Activated CD4-positive, alpha-beta T cell treated with anti-CD3 and anti-CD28 coated beads for 1 hour (primary cell): ENCODE data around the gene ALOX5.
"Not testable (repeated sequence)": the region's sequence is repeated elsewhere in the genome, so short reads cannot be mapped to it uniquely, and the experiment has no call there.

ENCODE experiments used
- DNase-seq: peaks from one replicate; pipeline ENCODE4 v3.0.0-alpha.2; 2020

ALOX5 gene

DNA sequence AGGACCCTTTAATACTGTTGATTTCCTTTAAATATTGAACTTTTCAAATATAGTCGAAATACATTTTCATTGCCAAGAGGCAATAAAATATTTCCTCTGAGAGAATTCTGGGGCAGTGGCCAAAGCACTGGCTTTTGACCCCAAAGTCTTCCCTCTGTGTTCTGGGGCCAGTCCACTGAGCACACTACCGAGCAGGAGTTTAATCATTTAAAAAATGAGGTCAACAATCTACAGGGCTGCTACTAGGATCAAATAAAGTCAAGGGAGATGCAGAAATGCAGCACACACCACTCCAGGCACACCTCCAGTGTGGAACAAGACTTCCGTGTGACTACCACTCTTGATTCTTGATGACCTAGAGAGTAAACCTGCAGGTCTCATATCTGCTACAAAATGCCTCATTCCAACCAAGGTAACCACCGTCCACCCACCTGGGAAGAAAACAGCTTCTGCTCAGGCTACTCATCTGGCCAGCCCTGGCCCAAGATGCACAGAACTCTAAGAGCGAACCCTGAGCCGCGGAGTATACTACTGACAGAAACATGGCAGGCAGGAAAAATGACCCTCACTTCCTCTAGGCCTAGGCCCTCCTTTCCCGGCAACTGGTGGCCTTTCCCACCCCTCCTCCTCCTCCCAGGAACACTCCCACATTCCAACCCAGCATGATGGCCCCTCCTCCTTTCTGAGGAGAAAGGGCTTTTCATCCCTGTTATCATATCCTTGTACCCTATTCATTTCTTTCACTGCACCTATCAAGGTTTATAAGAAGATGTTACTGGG, 97.7 kb downstream of the ALOX5 start:
- no peak for DNase-seq

- no peak for DNase-seq
Observed at GRCh38 chr10:45473126-45473525, 99.1 kb downstream of the ALOX5 start.

DNA sequence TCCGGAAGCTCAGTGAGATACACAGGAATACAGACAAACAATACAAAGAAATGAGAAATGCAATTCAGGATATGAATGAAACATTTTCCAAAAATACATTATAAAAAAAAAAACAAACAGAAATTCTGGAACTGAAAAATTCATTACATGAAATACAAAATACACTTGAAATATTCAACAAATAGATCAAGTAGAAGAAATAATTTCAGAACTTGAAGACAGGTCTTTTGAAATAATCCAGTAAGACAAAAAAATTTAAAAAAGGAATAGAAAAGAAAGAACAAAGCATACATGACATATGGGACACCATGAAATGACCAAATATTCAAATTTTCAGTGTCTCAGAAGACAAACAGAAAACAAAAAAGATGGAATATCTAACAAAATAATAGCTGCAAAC, 102.5 kb downstream of the ALOX5 start:
- no peak for DNase-seq

GRCh38 chr10:45480294-45480693, 106.3 kb downstream of the ALOX5 start:
- DNase-seq, result no peak

- DNase-seq, result not testable (repeated sequence)
Observed at GRCh38 chr10:45481100-45481499, 107.1 kb downstream of the ALOX5 start.

- DNase-seq, result no peak
Observed at GRCh38 chr10:45483002-45483401, 109.0 kb downstream of the ALOX5 start.

DNA sequence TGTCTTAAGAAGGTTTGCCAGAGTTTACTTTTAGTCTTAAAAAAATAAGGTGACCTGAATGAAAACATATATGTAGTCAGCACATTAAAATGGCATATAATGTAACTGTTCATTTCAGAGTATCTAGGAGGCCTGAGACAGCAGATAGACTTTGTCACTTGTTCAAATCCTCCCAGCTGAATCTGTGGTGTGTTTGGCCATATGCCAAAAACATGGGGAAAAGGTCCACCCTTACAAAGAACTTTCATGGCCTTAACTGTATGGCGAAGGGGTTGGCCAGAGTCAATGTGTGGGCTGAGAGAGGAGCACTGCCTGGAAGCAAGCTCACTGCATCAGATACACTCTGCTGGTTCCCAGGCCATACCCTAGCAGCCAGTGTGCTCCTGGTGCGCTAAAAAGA, 113.7 kb downstream of the ALOX5 start:
- DNase-seq, result no peak

- DNase-seq, result no peak
Observed at GRCh38 chr10:45488365-45488764, 114.3 kb downstream of the ALOX5 start.

GRCh38 chr10:45490277-45490676, 116.3 kb downstream of the ALOX5 start:
- DNase-seq, result no peak

DNA sequence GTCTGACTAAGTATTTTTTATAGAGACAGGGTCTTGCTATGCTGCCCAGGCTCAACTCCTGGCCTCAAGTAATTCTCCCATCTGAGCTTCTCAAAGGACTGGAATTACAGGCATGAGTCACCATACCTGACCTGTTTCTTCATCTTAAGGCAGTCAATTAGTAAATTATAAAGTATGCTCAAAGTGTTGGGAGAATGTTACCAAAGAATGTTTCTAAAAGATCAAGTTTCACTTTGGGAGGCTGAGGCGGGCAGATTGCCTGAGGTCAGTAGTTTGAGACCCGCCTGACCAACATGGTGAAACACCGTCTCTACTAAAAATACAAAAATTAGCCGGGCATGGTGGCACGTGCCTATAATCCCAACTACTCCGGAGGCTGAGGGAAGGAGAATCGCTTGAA, 117.0 kb downstream of the ALOX5 start:
- DNase-seq, result no peak
